GM12878 (cell line): ENCODE measurements around the gene RNASEH2B. TPM values are rescaled to one million over a fixed set of nuclear protein-coding genes. Genes with fewer than 3 reads are reported as not detected.

ENCODE experiments used
- ATAC-seq: fragments of 200-7000 bp; cut with Tn5 transposase; 3 replicates; pipeline ENCODE4 v1.9.1; 2020; ENCODE audit warnings: mild to moderate bottlenecking, moderate library complexity
- BruUV-seq: library from RNA; stranded (reverse); fragments of 400-500 nt; replicated peaks from 2 replicates; lab custom pipeline; 2021; lab: Mats Ljungman, UMichigan
- CTCF ChIA-PET: fragments of 300-600 bp; sonication (Branson Sonifier 250); formaldehyde crosslinking; extraction: SDS; loops from one replicate; lab custom pipeline; 2021; ENCODE audit warnings: inconsistent platforms; lab: Yijun Ruan, JAX
- POLR2A ChIA-PET: fragments of 350-600 bp; formaldehyde crosslinking; extraction: SDS; loops from one replicate; lab custom pipeline; 2021; ENCODE audit warnings: inconsistent platforms; lab: Charles Lee
- RAD21 ChIA-PET: fragments of 300-600 bp; sonication (Branson Sonifier 250); formaldehyde crosslinking; loops from one replicate; lab custom pipeline; 2023; ENCODE audit warnings: antibody characterized with exemption; ENCODE audit not compliant: unreplicated experiment; lab: Charles Lee
- SMC1A ChIA-PET: fragments of 300-600 bp; sonication (Branson Sonifier 250); formaldehyde crosslinking; loops from one replicate; lab custom pipeline; 2023; ENCODE audit not compliant: unreplicated experiment, uncharacterized antibody; lab: Charles Lee
- DNase-seq: peaks from one replicate; pipeline ENCODE4 v3.0.0-alpha.2; 2011; ENCODE audit warnings: low read depth, low spot score
- FAIRE-seq: peaks from 3 replicates; lab custom pipeline; 2011; peaks lifted over from hg19 to GRCh38; lab: Jason Lieb, UNC
- H2AFZ ChIP-seq: 2 replicates; pipeline ENCODE4 v1.6.0; 2011; ENCODE audit warnings: low read depth, low read length, control low read depth; ENCODE audit not compliant: control insufficient read depth
- H3K27ac ChIP-seq: 2 replicates; pipeline ENCODE4 v1.5.1; 2011; ENCODE audit warnings: control low read depth; ENCODE audit not compliant: control insufficient read depth, insufficient read depth
- H3K27me3 ChIP-seq, 2 experiments: replicated peaks in 1 of 2; 2 replicates each; pipeline versions ENCODE4 v1.6.0 to v1.6.1; 2011; ENCODE audit warnings: low read length in 1 of 2; ENCODE audit not compliant: control insufficient read depth in 2 of 2, insufficient read depth in 2 of 2
- H3K36me3 ChIP-seq, 2 experiments: 2 replicates each; pipeline ENCODE4 v1.5.1; 2011; ENCODE audit warnings: low read length in 1 of 2; ENCODE audit not compliant: control insufficient read depth in 2 of 2, insufficient read depth in 2 of 2
- H3K4me1 ChIP-seq: 2 replicates; pipeline ENCODE4 v1.6.1; 2011; ENCODE audit warnings: mild to moderate bottlenecking, low read length, moderate library complexity, mixed read lengths; ENCODE audit not compliant: control insufficient read depth, insufficient read depth
- H3K4me2 ChIP-seq: 2 replicates; pipeline ENCODE4 v1.6.0; 2011; ENCODE audit warnings: control low read depth; ENCODE audit not compliant: control insufficient read depth, insufficient read depth
- H3K4me3 ChIP-seq: fragments of 200-600 bp; sonication (generic); 2 replicates; pipeline ENCODE4 v1.5.1; 2016
- H3K79me2 ChIP-seq: 2 replicates; pipeline ENCODE4 v1.6.0; 2011; ENCODE audit warnings: low read length; ENCODE audit not compliant: control insufficient read depth, insufficient read depth
- H3K9ac ChIP-seq: 2 replicates; pipeline ENCODE4 v1.8.0; 2011; ENCODE audit warnings: low read length, control low read depth, mixed read lengths; ENCODE audit not compliant: control insufficient read depth, insufficient read depth
- H3K9me3 ChIP-seq: replicated peaks from 3 replicates; pipeline ENCODE4 v1.5.1; 2011; ENCODE audit warnings: mild to moderate bottlenecking, low read length; ENCODE audit not compliant: control insufficient read depth, insufficient read depth
- H4K20me1 ChIP-seq: 2 replicates; pipeline ENCODE4 v1.6.0; 2011; ENCODE audit not compliant: control insufficient read depth, insufficient read depth
- CREB1 ChIP-seq: IDR thresholded peaks from 2 replicates; pipeline ENCODE4 v1.6.1; 2012; ENCODE audit warnings: low read depth, mild to moderate bottlenecking, inconsistent platforms
- NFXL1 ChIP-seq: fragments of 450-650 bp; IDR thresholded peaks from 2 replicates; pipeline ENCODE4 v1.6.1; 2017; ENCODE audit warnings: antibody characterized with exemption, mild to moderate bottlenecking, borderline replicate concordance
- SUZ12 ChIP-seq: fragments of 200-600 bp; sonication (generic); IDR thresholded peaks from one replicate; pipeline ENCODE4 v1.6.1; 2018; ENCODE audit warnings: antibody characterized with exemption, mild to moderate bottlenecking; ENCODE audit not compliant: unreplicated experiment
- TCF7 ChIP-seq: IDR thresholded peaks from 2 replicates; pipeline ENCODE4 v1.6.1; 2014; ENCODE audit warnings: antibody characterized with exemption, borderline replicate concordance
- ZNF274 ChIP-seq: IDR thresholded peaks from one replicate; pipeline ENCODE4 v1.8.0; 2011; ENCODE audit not compliant: insufficient read length, insufficient read depth
- ZNF384 ChIP-seq: IDR thresholded peaks from 2 replicates; pipeline ENCODE4 v1.6.1; 2012; ENCODE audit warnings: low read depth, mild to moderate bottlenecking, low read length, improper control_type of control experiment, borderline replicate concordance
- WGBS: methylation state at CpG from one replicate; pipeline ENCODE4 v1.1.6; 2016; ENCODE audit warnings: low lambda C conversion rate; ENCODE audit not compliant: insufficient replicate concordance, insufficient coverage; ENCODE audit errors: missing lambda C conversion rate; 5-methylcytosine and 5-hydroxymethylcytosine counted together
- in situ Hi-C: fragments of 300-500 bp; cut with MboI; formaldehyde crosslinking; loops from 9 replicates; pipeline ENCODE4 v1.14.3; 2018; ENCODE audit warnings: mixed read lengths
- intact Hi-C: fragments of 100-400 bp; cut with micrococcal nuclease; formaldehyde crosslinking; loops from one replicate; pipeline ENCODE4 v1.14.2; 2022; ENCODE audit not compliant: unreplicated experiment
- polyA plus RNA-seq, 11 experiments: library from polyadenylated mRNA; depleted of rRNA in 4 of 11; unstranded in 6 of 11; stranded (reverse) in 5 of 11; fragments of >200 nt; fragmentation: Nextera tagmentation in 4 of 11; fragmentation: Illumina TruSeq in 1 of 11; extraction: Ambion mirVana in 4 of 11; extraction: Trizol in 1 of 11; gene quantifications; 1 replicate in 1 of 11; 2 replicates in 10 of 11; pipeline versions ENCODE4 v1.2.1 to v1.2.3, GENCODE V29; 2011 to 2016; ENCODE audit warnings: inconsistent platforms in 2 of 11, missing spikeins in 2 of 11, low read depth in 1 of 11
- total RNA-seq, 4 experiments: library from RNA; depleted of rRNA in 3 of 4; stranded (reverse); fragments of >200 nt in 3 of 4; fragmentation: Illumina TruSeq in 1 of 4; extraction: Trizol in 1 of 4; gene quantifications; 2 replicates each; pipeline versions ENCODE4 v1.2.1 to v1.2.3, GENCODE V29; 2013 to 2021
- TF ChIP-seq, protein P1 (sequence below), 3 experiments: IDR thresholded peaks in 2 of 3; conservative IDR thresholded peaks in 1 of 3; 2 replicates each; pipeline ENCODE4 v1.5.1; 2011; ENCODE audit warnings: low read depth in 3 of 3, low read length in 3 of 3, mild to moderate bottlenecking in 3 of 3, control low read depth in 2 of 3, moderate library complexity in 2 of 3, inconsistent platforms in 1 of 3, mixed read lengths in 1 of 3; ENCODE audit not compliant: control insufficient read depth in 2 of 3, insufficient read depth in 1 of 3; ENCODE audit errors: extremely low read depth in 1 of 3
- TF ChIP-seq, protein P2 (sequence below): fragments of 450-650 bp; IDR thresholded peaks from 2 replicates; pipeline ENCODE4 v1.6.1; 2018; ENCODE audit warnings: mild to moderate bottlenecking, low read depth, moderate library complexity; ENCODE audit not compliant: partially characterized antibody

The RNASEH2B gene
- total and polyA plus RNA-seq, 10 of the 15 experiments (the other 5 are each of a cell fraction or from before 2014, with no cell fraction given) = 64.9 to 148 (median 97.3) TPM

DNA sequence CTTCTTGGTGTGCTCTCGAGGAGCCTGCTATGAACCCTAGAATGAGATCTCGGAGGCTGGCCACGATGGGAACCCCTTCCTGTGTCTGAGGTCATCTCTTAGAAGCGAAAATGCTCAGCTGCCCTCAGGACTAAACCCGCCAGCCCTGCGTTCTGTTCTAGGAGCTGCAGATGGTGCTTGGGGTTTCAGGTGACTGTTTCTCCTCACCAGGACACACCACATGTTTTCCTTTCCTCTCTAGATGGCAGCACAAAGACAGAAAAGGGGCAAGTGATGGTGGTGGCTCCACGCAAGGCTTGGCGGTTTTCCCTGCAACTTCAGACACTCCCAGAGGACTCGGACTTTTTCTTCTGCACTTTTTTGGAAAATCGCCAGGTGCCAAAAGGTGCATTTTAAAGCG is 60.1 kb downstream of the RNASEH2B start:
- in situ Hi-C loops = no loop called here
- Histone ChIP-seq H3K9ac (no peak overlapping the region), H3K4me2 (no peak overlapping the region), H3K9me3 (no peaks in the 10 kb centered on the region), H3K79me2 (no peaks in the 10 kb centered on the region), H2AFZ (no peak overlapping the region), H3K4me3 (no peak overlapping the region), H4K20me1 (no peaks in the 10 kb centered on the region), H3K4me1 (no peaks in the 10 kb centered on the region), H3K27me3 (no peaks in the 10 kb centered on the region), H3K27ac (no peak overlapping the region), H3K36me3 (peaks cover 0 to 9% of the 10 kb centered on the region in 2 experiments; a peak in 3 of 4 replicates)
- intact Hi-C loops = no loop called here
- BruUV-seq = no TSS peak
- TF ChIP-seq SUZ12 = no peak
- TF ChIP-seq, protein P1, sequence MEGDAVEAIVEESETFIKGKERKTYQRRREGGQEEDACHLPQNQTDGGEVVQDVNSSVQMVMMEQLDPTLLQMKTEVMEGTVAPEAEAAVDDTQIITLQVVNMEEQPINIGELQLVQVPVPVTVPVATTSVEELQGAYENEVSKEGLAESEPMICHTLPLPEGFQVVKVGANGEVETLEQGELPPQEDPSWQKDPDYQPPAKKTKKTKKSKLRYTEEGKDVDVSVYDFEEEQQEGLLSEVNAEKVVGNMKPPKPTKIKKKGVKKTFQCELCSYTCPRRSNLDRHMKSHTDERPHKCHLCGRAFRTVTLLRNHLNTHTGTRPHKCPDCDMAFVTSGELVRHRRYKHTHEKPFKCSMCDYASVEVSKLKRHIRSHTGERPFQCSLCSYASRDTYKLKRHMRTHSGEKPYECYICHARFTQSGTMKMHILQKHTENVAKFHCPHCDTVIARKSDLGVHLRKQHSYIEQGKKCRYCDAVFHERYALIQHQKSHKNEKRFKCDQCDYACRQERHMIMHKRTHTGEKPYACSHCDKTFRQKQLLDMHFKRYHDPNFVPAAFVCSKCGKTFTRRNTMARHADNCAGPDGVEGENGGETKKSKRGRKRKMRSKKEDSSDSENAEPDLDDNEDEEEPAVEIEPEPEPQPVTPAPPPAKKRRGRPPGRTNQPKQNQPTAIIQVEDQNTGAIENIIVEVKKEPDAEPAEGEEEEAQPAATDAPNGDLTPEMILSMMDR (IDR thresholded peaks at IDR 0.05 in 2 of 3, conservative IDR thresholded peaks at IDR 0.05 in 1 of 3; ENCODE audit: control insufficient read depth in 2 of 3, extremely low read depth in 1 of 3, insufficient read depth in 1 of 3, low read depth in 3 of 3, low read length in 3 of 3) = peak in 1 of 3 experiments; percentile 17; a peak in 1 of 6 replicates
- ATAC-seq = peak; percentile 34
- POLR2A ChIA-PET = no interaction called here
- WGBS = 98% methylated on average over 11 of the region's 11 CpGs
- no peak for DNase-seq
- FAIRE-seq = no peak
- SMC1A ChIA-PET = interaction anchor here (0.7 kb wide), 1 partner anchor 23 kb away, joined by 3 read pairs; no protein-coding TSS in a partner anchor
- CTCF ChIA-PET = interaction anchor here (1.7 to 2.6 kb wide), 2 partner anchors 58 to 100 kb away, joined by 4 to 9 read pairs; no protein-coding TSS in a partner anchor
- RAD21 ChIA-PET = no interaction called here

GRCh38 chr13:50970956-50971355 is 61.4 kb downstream of the RNASEH2B start:
- RAD21 ChIA-PET = no interaction called here
- FAIRE-seq (no peak), ATAC-seq (no peak), DNase-seq (no peak)
- no peaks in the 10 kb centered on the region for H3K27me3 ChIP-seq
- POLR2A ChIA-PET = no interaction called here
- H3K9me3 ChIP-seq = no peaks in the 10 kb centered on the region
- no peak overlapping the region for H3K4me2 ChIP-seq
- intact Hi-C loops (no loop called here), in situ Hi-C loops (no loop called here)
- no peak overlapping the region for H3K4me3 ChIP-seq
- H4K20me1 ChIP-seq = no peaks in the 10 kb centered on the region
- no peaks in the 10 kb centered on the region for H3K4me1 ChIP-seq
- peaks cover 0 to 6% of the 10 kb centered on the region in 2 experiments; a peak in 2 of 4 replicates for H3K36me3 ChIP-seq
- no peak overlapping the region for H2AFZ ChIP-seq
- BruUV-seq = no TSS peak
- H3K79me2 ChIP-seq = no peaks in the 10 kb centered on the region
- CTCF ChIA-PET = interaction anchor here (0.6 to 2.6 kb wide), 2 partner anchors 87 to 98 kb away, joined by 3 to 9 read pairs; no protein-coding TSS in a partner anchor
- SMC1A ChIA-PET = interaction anchor here (1.8 kb wide), 1 partner anchor 16 kb away, joined by 4 read pairs; no protein-coding TSS in a partner anchor
- no peak overlapping the region for H3K9ac ChIP-seq
- H3K27ac ChIP-seq = no peak overlapping the region
- WGBS = 94% methylated on average over 2 of the region's 2 CpGs
- TF ChIP-seq ZNF274 (no peak), ZNF384 (no peak), TCF7 (no peak), CREB1 (no peak), NFXL1 (no peak)
- TF ChIP-seq, protein P2, sequence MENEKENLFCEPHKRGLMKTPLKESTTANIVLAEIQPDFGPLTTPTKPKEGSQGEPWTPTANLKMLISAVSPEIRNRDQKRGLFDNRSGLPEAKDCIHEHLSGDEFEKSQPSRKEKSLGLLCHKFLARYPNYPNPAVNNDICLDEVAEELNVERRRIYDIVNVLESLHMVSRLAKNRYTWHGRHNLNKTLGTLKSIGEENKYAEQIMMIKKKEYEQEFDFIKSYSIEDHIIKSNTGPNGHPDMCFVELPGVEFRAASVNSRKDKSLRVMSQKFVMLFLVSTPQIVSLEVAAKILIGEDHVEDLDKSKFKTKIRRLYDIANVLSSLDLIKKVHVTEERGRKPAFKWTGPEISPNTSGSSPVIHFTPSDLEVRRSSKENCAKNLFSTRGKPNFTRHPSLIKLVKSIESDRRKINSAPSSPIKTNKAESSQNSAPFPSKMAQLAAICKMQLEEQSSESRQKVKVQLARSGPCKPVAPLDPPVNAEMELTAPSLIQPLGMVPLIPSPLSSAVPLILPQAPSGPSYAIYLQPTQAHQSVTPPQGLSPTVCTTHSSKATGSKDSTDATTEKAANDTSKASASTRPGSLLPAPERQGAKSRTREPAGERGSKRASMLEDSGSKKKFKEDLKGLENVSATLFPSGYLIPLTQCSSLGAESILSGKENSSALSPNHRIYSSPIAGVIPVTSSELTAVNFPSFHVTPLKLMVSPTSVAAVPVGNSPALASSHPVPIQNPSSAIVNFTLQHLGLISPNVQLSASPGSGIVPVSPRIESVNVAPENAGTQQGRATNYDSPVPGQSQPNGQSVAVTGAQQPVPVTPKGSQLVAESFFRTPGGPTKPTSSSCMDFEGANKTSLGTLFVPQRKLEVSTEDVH = no peak
